Measurements from ENCODE around the gene ASPRV1. TPM values are rescaled to one million over a fixed set of nuclear protein-coding genes. Genes with fewer than 3 reads are reported as not detected.

Gene ASPRV1
- total and polyA plus RNA-seq, 10 of the 15 experiments (the other 5 are each of a cell fraction or from before 2014, with no cell fraction given) = 0.11 to 1.1 (median 0.33) TPM

DNA sequence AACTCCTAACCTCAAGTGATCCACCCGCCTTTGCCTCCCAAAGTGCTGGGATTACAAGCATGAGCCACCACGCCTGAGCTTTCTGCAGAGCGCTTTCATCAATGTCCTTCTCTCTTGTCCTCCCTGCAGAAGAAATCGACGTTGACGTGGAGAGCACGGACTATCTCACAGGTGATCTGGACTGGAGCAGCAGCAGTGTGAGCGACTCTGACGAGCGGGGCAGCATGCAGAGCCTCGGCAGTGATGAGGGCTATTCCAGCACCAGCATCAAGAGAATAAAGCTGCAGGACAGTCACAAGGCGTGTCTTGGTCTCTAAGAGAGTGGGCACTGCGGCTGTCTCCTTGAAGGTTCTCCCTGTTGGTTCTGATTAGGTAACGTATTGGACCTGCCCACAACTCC, 23.5 kb downstream of the ASPRV1 start:
- ChIA-PET CTCF (no interaction called here), POLR2A (no interaction called here), RAD21 (ENCODE audit: unreplicated experiment) (no interaction called here), SMC1A (ENCODE audit: uncharacterized antibody, unreplicated experiment) (interaction anchor here (1.0 kb wide), 1 partner anchor 9 kb away, joined by 3 read pairs; no protein-coding TSS in a partner anchor)
- Histone ChIP-seq H3K36me3 (ENCODE audit: control insufficient read depth in 2 of 2, insufficient read depth in 2 of 2, low read length in 1 of 2) (peaks cover 0 to 21% of the 10 kb centered on the region in 2 experiments; a peak in 3 of 4 replicates), H3K4me1 (ENCODE audit: control insufficient read depth, insufficient read depth, low read length) (peaks cover 9% of the 10 kb centered on the region), H3K27me3 (replicated peaks in 1 of 2; ENCODE audit: control insufficient read depth in 2 of 2, insufficient read depth in 2 of 2, low read length in 1 of 2) (no peaks in the 10 kb centered on the region), H3K4me3 (no peak overlapping the region), H4K20me1 (ENCODE audit: control insufficient read depth, insufficient read depth) (no peaks in the 10 kb centered on the region), H3K79me2 (ENCODE audit: control insufficient read depth, insufficient read depth, low read length) (no peaks in the 10 kb centered on the region), H2AFZ (ENCODE audit: control insufficient read depth, low read depth, low read length) (no peak overlapping the region), H3K27ac (ENCODE audit: control insufficient read depth, insufficient read depth) (no peak overlapping the region), H3K9me3 (replicated peaks; ENCODE audit: control insufficient read depth, insufficient read depth, low read length) (no peaks in the 10 kb centered on the region), H3K9ac (ENCODE audit: control insufficient read depth, insufficient read depth, low read length) (no peak overlapping the region), H3K4me2 (ENCODE audit: control insufficient read depth, insufficient read depth) (no peak overlapping the region)
- 75% methylated on average over 13 of the region's 14 CpGs for WGBS (ENCODE audit: insufficient coverage, insufficient replicate concordance, low lambda C conversion rate, missing lambda C conversion rate)
- intact Hi-C loops (cut with micrococcal nuclease; ENCODE audit: unreplicated experiment) (no loop called here), in situ Hi-C loops (cut with MboI) (no loop called here)
- TF ChIP-seq TCF3 (IDR thresholded peaks at IDR 0.05; ENCODE audit: borderline replicate concordance, insufficient read depth, low read depth, low read length) (no peak), TCF7 (IDR thresholded peaks at IDR 0.05; ENCODE audit: borderline replicate concordance) (no peak), NR2C1 (IDR thresholded peaks at IDR 0.05) (no peak), HCFC1 (IDR thresholded peaks at IDR 0.05; ENCODE audit: low read length) (no peak), MXI1 (IDR thresholded peaks at IDR 0.05; ENCODE audit: low read depth, low read length) (no peak), ZNF207 (IDR thresholded peaks at IDR 0.05; ENCODE audit: borderline replicate concordance) (no peak), EED (IDR thresholded peaks at IDR 0.05; ENCODE audit: low read depth) (no peak)
- no TSS peak for BruUV-seq (replicated peaks)
- DNase-seq (ENCODE audit: low read depth, low spot score) (no peak), FAIRE-seq (no peak), ATAC-seq (no peak)

DNA sequence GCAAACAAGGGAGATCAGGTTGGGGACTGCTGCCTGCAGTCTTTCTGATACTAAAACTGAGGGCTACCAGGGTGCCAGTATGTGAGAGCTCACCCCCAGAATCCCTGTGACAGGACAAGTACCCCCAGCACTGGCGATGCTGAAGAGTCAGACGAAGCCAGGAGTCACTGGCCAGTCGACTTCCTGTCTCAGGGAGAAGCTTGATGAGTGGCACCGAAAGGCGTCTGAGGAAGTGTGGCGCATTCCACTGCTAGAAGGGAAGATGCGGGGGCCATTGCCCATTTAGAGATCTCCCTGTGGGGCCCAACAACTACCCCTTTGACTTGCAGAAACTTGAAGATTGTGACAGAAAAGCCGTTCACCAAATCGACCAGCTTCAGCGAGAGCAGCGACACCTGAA, 24.5 kb downstream of the ASPRV1 start:
- FAIRE-seq (no peak), DNase-seq (ENCODE audit: low read depth, low spot score) (no peak), ATAC-seq (no peak)
- no peak overlapping the region for H3K4me3 ChIP-seq
- SMC1A ChIA-PET (ENCODE audit: uncharacterized antibody, unreplicated experiment) = no interaction called here
- CTCF ChIA-PET = interaction anchor here (0.7 kb wide), 1 partner anchor 10 kb away, joined by 3 read pairs; no protein-coding TSS in a partner anchor
- no peaks in the 10 kb centered on the region for H4K20me1 ChIP-seq (ENCODE audit: control insufficient read depth, insufficient read depth)
- POLR2A ChIA-PET = no interaction called here
- no peaks in the 10 kb centered on the region for H3K27me3 ChIP-seq (replicated peaks in 1 of 2; ENCODE audit: control insufficient read depth in 2 of 2, insufficient read depth in 2 of 2, low read length in 1 of 2)
- no peak overlapping the region for H2AFZ ChIP-seq (ENCODE audit: control insufficient read depth, low read depth, low read length)
- H3K4me2 ChIP-seq (ENCODE audit: control insufficient read depth, insufficient read depth) = no peak overlapping the region
- no peak for TF ChIP-seq BCL11A (IDR thresholded peaks at IDR 0.05; ENCODE audit: low read depth, low read length)
- TF ChIP-seq, protein P1, sequence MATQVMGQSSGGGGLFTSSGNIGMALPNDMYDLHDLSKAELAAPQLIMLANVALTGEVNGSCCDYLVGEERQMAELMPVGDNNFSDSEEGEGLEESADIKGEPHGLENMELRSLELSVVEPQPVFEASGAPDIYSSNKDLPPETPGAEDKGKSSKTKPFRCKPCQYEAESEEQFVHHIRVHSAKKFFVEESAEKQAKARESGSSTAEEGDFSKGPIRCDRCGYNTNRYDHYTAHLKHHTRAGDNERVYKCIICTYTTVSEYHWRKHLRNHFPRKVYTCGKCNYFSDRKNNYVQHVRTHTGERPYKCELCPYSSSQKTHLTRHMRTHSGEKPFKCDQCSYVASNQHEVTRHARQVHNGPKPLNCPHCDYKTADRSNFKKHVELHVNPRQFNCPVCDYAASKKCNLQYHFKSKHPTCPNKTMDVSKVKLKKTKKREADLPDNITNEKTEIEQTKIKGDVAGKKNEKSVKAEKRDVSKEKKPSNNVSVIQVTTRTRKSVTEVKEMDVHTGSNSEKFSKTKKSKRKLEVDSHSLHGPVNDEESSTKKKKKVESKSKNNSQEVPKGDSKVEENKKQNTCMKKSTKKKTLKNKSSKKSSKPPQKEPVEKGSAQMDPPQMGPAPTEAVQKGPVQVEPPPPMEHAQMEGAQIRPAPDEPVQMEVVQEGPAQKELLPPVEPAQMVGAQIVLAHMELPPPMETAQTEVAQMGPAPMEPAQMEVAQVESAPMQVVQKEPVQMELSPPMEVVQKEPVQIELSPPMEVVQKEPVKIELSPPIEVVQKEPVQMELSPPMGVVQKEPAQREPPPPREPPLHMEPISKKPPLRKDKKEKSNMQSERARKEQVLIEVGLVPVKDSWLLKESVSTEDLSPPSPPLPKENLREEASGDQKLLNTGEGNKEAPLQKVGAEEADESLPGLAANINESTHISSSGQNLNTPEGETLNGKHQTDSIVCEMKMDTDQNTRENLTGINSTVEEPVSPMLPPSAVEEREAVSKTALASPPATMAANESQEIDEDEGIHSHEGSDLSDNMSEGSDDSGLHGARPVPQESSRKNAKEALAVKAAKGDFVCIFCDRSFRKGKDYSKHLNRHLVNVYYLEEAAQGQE (IDR thresholded peaks at IDR 0.05; ENCODE audit: low read depth, low read length) = no peak
- TF ChIP-seq FOS (IDR thresholded peaks at IDR 0.05; ENCODE audit: borderline replicate concordance, extremely low read depth, insufficient read length) = no peak
- TF ChIP-seq ZNF274 (IDR thresholded peaks at IDR 0.05; ENCODE audit: insufficient read depth, insufficient read length) = no peak
- no peak for TF ChIP-seq SUZ12 (IDR thresholded peaks at IDR 0.05; ENCODE audit: unreplicated experiment)
- TF ChIP-seq, protein P2, sequence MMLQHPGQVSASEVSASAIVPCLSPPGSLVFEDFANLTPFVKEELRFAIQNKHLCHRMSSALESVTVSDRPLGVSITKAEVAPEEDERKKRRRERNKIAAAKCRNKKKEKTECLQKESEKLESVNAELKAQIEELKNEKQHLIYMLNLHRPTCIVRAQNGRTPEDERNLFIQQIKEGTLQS (IDR thresholded peaks at IDR 0.05; ENCODE audit: borderline replicate concordance, extremely low read depth, low read depth, low read length) = no peak
- TF ChIP-seq HDAC6 (IDR thresholded peaks at IDR 0.05; ENCODE audit: unreplicated experiment) = no peak
- intact Hi-C loops (cut with micrococcal nuclease; ENCODE audit: unreplicated experiment) (no loop called here), in situ Hi-C loops (cut with MboI) (no loop called here)
- H3K79me2 ChIP-seq (ENCODE audit: control insufficient read depth, insufficient read depth, low read length) = no peaks in the 10 kb centered on the region
- RAD21 ChIA-PET (ENCODE audit: unreplicated experiment) = no interaction called here
- H3K9ac ChIP-seq (ENCODE audit: control insufficient read depth, insufficient read depth, low read length) = no peak overlapping the region
- H3K9me3 ChIP-seq (replicated peaks; ENCODE audit: control insufficient read depth, insufficient read depth, low read length) = no peaks in the 10 kb centered on the region
- peaks cover 0 to 21% of the 10 kb centered on the region in 2 experiments; a peak in 3 of 4 replicates for H3K36me3 ChIP-seq (ENCODE audit: control insufficient read depth in 2 of 2, insufficient read depth in 2 of 2, low read length in 1 of 2)
- WGBS (ENCODE audit: insufficient coverage, insufficient replicate concordance, low lambda C conversion rate, missing lambda C conversion rate) = 97% methylated on average over 11 of the region's 11 CpGs
- no TSS peak for BruUV-seq (replicated peaks)
- H3K27ac ChIP-seq (ENCODE audit: control insufficient read depth, insufficient read depth) = no peak overlapping the region
- H3K4me1 ChIP-seq (ENCODE audit: control insufficient read depth, insufficient read depth, low read length) = peaks cover 14% of the 10 kb centered on the region
